ENCODE measurements around the gene SCT.

- TF ChIP-seq CTCF (conservative IDR thresholded peaks at IDR 0.05; ENCODE audit: low read depth in 2 of 2) = no peak
- no peak for TF ChIP-seq POLR2AphosphoS5 (IDR thresholded peaks at IDR 0.05; ENCODE audit: low read depth)
- no peak for TF ChIP-seq EZH2 (IDR thresholded peaks at IDR 0.05; ENCODE audit: low read depth, unreplicated experiment)
- no peak for TF ChIP-seq EZH2phosphoT487 (IDR thresholded peaks at IDR 0.05; ENCODE audit: unreplicated experiment)
- TF ChIP-seq, protein P1, sequence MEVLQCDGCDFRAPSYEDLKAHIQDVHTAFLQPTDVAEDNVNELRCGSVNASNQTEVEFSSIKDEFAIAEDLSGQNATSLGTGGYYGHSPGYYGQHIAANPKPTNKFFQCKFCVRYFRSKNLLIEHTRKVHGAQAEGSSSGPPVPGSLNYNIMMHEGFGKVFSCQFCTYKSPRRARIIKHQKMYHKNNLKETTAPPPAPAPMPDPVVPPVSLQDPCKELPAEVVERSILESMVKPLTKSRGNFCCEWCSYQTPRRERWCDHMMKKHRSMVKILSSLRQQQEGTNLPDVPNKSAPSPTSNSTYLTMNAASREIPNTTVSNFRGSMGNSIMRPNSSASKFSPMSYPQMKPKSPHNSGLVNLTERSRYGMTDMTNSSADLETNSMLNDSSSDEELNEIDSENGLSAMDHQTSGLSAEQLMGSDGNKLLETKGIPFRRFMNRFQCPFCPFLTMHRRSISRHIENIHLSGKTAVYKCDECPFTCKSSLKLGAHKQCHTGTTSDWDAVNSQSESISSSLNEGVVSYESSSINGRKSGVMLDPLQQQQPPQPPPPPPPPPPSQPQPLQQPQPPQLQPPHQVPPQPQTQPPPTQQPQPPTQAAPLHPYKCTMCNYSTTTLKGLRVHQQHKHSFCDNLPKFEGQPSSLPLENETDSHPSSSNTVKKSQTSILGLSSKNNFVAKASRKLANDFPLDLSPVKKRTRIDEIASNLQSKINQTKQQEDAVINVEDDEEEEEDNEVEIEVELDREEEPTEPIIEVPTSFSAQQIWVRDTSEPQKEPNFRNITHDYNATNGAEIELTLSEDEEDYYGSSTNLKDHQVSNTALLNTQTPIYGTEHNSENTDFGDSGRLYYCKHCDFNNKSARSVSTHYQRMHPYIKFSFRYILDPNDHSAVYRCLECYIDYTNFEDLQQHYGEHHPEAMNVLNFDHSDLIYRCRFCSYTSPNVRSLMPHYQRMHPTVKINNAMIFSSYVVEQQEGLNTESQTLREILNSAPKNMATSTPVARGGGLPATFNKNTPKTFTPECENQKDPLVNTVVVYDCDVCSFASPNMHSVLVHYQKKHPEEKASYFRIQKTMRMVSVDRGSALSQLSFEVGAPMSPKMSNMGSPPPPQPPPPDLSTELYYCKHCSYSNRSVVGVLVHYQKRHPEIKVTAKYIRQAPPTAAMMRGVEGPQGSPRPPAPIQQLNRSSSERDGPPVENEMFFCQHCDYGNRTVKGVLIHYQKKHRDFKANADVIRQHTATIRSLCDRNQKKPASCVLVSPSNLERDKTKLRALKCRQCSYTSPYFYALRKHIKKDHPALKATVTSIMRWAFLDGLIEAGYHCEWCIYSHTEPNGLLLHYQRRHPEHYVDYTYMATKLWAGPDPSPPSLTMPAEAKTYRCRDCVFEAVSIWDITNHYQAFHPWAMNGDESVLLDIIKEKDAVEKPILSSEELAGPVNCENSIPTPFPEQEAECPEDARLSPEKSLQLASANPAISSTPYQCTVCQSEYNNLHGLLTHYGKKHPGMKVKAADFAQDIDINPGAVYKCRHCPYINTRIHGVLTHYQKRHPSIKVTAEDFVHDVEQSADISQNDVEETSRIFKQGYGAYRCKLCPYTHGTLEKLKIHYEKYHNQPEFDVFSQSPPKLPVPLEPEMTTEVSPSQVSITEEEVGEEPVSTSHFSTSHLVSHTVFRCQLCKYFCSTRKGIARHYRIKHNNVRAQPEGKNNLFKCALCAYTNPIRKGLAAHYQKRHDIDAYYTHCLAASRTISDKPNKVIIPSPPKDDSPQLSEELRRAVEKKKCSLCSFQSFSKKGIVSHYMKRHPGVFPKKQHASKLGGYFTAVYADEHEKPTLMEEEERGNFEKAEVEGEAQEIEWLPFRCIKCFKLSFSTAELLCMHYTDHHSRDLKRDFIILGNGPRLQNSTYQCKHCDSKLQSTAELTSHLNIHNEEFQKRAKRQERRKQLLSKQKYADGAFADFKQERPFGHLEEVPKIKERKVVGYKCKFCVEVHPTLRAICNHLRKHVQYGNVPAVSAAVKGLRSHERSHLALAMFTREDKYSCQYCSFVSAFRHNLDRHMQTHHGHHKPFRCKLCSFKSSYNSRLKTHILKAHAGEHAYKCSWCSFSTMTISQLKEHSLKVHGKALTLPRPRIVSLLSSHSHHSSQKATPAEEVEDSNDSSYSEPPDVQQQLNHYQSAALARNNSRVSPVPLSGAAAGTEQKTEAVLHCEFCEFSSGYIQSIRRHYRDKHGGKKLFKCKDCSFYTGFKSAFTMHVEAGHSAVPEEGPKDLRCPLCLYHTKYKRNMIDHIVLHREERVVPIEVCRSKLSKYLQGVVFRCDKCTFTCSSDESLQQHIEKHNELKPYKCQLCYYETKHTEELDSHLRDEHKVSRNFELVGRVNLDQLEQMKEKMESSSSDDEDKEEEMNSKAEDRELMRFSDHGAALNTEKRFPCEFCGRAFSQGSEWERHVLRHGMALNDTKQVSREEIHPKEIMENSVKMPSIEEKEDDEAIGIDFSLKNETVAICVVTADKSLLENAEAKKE (CRISPR knock-in tag; IDR thresholded peaks at IDR 0.05) = no peak
- TF ChIP-seq, protein P2, sequence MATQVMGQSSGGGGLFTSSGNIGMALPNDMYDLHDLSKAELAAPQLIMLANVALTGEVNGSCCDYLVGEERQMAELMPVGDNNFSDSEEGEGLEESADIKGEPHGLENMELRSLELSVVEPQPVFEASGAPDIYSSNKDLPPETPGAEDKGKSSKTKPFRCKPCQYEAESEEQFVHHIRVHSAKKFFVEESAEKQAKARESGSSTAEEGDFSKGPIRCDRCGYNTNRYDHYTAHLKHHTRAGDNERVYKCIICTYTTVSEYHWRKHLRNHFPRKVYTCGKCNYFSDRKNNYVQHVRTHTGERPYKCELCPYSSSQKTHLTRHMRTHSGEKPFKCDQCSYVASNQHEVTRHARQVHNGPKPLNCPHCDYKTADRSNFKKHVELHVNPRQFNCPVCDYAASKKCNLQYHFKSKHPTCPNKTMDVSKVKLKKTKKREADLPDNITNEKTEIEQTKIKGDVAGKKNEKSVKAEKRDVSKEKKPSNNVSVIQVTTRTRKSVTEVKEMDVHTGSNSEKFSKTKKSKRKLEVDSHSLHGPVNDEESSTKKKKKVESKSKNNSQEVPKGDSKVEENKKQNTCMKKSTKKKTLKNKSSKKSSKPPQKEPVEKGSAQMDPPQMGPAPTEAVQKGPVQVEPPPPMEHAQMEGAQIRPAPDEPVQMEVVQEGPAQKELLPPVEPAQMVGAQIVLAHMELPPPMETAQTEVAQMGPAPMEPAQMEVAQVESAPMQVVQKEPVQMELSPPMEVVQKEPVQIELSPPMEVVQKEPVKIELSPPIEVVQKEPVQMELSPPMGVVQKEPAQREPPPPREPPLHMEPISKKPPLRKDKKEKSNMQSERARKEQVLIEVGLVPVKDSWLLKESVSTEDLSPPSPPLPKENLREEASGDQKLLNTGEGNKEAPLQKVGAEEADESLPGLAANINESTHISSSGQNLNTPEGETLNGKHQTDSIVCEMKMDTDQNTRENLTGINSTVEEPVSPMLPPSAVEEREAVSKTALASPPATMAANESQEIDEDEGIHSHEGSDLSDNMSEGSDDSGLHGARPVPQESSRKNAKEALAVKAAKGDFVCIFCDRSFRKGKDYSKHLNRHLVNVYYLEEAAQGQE (IDR thresholded peaks at IDR 0.05; ENCODE audit: unreplicated experiment) = no peak
- TF ChIP-seq JUNB (IDR thresholded peaks at IDR 0.05; ENCODE audit: unreplicated experiment) = no peak
- no peak for TF ChIP-seq CREB1 (CRISPR knock-in tag; IDR thresholded peaks at IDR 0.05; ENCODE audit: low read depth)
- TF ChIP-seq, protein P3, sequence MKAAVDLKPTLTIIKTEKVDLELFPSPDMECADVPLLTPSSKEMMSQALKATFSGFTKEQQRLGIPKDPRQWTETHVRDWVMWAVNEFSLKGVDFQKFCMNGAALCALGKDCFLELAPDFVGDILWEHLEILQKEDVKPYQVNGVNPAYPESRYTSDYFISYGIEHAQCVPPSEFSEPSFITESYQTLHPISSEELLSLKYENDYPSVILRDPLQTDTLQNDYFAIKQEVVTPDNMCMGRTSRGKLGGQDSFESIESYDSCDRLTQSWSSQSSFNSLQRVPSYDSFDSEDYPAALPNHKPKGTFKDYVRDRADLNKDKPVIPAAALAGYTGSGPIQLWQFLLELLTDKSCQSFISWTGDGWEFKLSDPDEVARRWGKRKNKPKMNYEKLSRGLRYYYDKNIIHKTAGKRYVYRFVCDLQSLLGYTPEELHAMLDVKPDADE (IDR thresholded peaks at IDR 0.05) = no peak
Measured at GRCh38 chr11:627308-627576, 261 bp upstream of the SCT start.

All from GM23338 (cell line).